GM18861 (cell line): ENCODE measurements around the gene CCSER2.
"Not testable (repeated sequence)": the region's sequence is repeated elsewhere in the genome, so short reads cannot be mapped to it uniquely, and the experiment has no call there.

Source experiments
- ATAC-seq: cut with Tn5 transposase; IDR thresholded peaks from one replicate; pipeline ENCODE4 v1.9.1; 2021; ENCODE audit not compliant: unreplicated experiment

The CCSER2 gene

GRCh38 chr10:84312816-84313215, 15.6 kb upstream of the CCSER2 start:
- no peak for ATAC-seq

- ATAC-seq: no peak
These were observed 14.1 kb upstream of the CCSER2 start for GRCh38 chr10:84314275-84314674.

DNA sequence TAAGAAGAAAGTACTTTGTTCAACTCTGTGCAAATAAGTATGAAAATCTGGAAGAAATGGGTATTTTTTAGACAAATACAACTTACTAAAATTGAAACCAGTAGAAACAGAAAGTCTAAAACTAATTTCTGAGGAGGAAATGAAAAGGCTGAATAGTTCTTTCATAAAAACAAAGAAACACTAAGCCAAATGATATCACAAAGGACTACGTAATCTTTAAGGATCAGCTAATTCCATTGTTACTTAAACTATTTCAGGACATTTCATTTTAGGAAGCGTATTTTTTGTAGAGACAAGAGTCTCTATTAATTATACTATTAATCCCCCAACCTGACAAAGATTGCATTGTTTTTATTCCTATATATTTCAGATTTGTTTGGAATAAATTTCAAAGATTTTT, 11.2 kb upstream of the CCSER2 start:
- ATAC-seq: no peak

GRCh38 chr10:84321902-84322301, 6.5 kb upstream of the CCSER2 start:
- no peak for ATAC-seq

DNA sequence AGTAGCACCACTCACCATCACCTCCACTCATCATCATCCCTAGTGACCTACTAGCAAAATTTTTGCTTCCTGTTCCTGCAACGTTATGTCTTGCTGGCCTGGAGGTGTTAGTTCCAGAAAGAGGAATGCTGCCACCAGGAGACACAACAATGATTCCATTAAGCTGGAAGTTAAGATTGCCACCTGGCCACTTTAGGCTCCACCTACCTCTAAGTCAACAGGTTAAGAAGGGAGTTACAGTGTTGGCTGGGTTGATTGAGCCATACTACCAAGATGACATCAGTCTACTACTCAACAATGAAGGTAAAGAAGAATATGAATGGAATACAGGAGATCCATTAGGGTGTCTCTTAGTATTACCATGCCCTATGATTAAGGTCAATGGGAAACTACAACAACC, 4.8 kb upstream of the CCSER2 start:
- not testable (repeated sequence) for ATAC-seq

- not testable (repeated sequence) for ATAC-seq
These were observed 1.4 kb upstream of the CCSER2 start for GRCh38 chr10:84326995-84327394.

GRCh38 chr10:84329196-84329611, 815 bp downstream of the CCSER2 start:
- no peak for ATAC-seq

DNA sequence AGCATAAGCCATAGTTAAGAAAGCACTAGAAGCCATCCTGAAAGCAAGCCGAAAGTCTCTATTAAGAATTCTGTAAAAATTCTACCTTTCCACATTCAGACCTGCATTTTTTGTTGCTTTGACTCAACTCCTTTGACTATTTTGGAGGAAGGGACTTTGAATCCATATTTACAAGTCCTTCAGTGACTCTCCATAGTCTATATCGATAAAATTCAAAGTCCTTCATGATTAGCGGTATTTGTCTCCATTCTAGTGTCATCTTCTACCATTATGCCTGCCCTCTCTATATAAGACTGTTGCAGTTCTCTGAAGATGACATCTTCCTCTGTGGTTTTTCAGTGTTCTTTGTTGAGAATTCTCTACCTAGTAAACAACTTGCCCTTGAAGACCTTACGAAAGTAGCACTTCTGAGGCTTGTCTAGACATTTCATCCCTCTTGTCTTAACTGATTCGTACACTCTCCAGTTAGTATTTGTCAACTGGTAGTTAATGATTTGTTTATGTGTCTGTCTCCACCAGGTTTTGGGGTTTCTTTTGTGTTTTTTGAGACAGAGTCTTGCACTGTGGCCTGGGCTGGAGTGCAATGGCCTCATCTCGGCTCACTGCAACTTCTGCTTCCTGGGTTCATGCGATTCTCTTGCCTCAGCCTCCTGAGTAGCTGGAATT, 1.7 kb downstream of the CCSER2 start:
- ATAC-seq: peak; percentile 83

DNA sequence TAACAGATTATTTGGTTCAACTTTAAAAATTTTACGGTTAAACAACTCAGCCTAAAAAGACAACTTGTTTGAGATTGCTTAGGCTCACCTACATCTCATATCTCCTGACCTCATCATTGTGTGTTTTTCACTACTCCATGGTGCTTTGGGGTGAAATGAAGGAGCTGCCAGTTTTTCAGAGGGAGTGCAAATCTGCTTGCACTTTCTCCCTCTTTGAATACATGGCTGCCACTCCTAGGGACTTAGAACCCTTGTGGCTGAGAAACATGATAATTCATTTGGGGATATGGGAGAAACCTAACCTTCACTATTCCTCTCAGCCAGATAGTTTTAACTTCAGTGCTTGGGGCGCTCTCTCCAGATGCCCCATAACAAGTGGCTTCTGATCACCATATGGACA, 2.7 kb downstream of the CCSER2 start:
- no peak for ATAC-seq

DNA sequence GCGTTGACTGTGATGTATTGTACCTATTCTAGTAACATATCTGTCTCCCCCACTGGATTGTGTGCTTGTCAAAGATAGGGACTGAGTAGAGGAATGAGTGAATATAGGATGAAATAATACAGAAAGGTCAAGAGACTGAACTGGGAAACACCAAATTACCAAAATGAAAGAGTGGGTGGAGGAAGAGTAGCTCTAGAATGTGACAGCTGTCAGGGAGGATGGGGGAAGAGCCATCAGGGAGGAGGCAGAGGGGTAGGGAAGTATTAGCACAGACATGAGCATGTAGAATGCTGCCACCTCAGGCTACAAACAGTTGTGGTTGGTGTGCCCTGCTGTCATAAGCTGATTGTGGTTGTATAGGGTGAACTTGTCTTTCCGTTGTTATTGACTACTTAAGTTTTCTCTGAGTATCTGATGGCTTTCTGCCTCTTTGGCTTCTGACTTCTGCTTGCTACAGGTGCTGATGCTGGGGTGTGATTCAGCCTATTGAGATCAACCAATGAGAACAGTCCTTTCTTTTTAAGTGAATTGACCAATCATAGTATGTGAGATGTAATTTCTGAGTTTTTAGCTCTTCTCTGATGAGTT, 5.6 kb downstream of the CCSER2 start:
- ATAC-seq: peak; percentile 31

- no peak for ATAC-seq
These were observed 6.4 kb downstream of the CCSER2 start for GRCh38 chr10:84334811-84335210.

DNA sequence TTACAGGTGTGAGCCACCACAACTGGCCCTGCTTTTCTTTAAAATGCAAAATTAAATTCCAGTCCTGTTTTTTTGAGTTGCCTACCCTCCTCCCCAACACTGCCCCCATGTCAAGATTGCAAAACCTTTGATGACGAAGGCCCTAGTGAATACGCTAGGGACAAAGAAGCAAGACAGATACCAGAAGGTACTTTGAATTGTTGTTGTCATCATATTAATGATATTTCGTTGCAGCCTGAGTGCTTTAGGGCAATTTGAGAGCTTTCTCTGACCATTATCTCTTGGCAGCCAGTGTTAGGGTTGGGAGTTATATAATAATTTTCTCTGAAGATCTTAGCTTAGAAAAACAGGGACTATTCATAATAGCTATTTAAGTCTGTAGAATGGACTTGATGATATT, 7.1 kb downstream of the CCSER2 start:
- no peak for ATAC-seq

DNA sequence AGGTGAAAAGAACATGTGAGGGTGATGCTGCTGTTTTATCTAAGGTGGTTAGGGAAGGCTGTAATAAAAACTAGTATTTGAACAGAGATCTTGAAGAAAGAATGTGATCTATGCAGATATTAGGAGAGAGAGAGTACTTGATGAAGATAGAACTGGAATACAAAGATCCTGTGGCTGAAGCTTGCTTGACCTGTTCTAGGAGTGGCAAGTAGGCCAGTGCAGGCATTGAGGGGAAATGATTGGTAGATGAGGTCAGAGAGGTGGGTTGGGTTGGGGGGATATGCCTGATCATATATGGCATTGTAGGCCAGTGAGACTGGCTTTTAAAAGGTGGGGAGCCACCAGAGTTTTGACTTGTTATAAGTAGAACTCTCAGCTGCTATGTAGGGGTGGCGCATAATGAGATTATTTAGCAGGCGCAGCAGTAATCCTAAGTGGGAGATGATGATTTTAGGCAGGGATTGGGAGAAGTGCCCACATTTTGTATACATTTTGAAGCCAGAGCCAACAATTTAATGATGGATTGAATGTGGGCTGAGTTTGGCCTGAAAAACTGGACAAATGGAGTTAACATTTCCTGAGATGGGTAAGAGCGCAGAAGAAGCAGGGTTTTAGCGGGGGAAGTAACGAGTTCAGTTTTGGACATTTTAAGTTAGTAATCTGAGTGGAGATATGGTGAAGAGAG, 8.2 kb downstream of the CCSER2 start:
- ATAC-seq: no peak

DNA sequence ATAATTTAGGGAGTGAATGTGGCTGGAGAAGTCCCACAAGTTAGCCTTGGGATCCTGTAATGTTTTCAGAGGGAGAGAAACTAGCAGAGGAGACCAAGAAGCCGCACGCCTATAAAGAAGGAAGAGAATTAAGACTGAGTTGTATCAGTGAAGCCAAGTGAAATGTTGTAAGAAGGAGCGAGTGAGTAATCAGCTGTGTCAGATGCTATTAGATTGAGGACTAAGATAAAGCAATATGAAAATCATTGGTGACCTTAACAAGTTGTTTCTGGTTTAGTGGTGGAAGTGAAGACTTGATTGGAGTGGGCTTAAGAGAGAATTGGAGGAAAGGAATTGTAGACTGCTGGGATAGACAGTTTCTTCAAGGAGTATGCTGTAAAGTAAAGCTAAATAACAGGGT, 8.8 kb downstream of the CCSER2 start:
- ATAC-seq: no peak

GRCh38 chr10:84339025-84339424, 10.6 kb downstream of the CCSER2 start:
- no peak for ATAC-seq

DNA sequence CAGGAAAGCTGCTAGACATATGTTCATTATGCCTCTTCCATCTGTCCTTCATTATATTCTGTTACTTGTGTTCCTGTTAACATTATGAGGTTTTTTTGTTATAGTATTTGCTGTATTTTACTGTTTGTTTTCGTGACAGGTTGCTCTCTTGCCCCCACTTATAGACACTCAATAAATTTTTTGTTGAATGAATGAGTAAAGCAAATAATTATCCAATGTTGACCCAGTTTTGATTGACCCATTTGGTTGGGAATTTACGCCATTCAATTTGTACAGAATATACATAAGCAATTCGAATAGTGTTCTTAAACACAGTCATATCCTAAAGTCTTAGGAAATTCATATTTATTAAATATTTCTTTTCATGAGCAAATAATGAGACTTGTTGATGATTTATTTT, 11.8 kb downstream of the CCSER2 start:
- ATAC-seq: no peak

DNA sequence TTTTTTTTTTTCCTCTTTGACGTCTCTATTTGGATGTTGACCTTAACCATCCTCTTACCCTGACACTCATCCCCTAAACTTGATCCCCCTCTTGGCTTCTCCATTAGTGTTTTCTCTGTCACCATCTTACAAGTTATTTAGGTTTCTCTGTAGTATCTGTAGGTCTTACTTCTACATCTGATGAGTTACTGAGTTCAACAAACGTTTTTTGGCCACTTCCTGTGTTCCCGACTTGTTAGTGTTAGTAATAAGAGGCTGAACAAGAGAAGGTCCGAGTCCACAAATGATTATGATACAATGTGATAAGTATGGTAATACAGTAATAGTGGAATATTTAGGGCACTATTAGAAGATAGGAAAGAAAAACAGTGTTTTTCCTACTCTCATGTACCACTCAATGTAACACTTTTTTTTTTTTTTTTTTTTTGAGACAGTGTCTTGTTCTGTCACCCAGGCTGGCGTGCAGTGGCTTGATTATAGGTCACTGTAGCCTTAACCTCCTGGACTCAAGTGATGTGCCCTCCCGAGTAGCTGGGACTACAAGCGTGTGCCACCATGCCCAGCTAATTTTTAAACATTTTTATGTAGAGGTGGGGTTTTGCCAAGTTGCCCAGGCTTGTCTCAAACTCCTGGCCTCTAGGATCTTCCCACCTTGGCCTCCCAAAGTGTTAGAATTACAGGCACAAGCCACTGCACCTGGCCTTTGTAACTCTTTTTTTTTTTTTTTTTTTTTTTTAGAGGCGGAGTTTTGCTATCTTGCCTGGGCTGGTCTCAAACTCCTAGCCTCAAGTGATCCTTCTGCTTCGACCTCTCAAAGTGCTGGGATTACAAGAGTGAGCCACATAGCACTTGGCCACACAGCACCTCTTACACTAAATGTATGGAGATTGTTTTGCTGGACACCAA, 12.5 kb downstream of the CCSER2 start:
- no peak for ATAC-seq

GRCh38 chr10:84341538-84341856, 13.1 kb downstream of the CCSER2 start:
- ATAC-seq: no peak

GRCh38 chr10:84341983-84342382, 13.6 kb downstream of the CCSER2 start:
- ATAC-seq: no peak

DNA sequence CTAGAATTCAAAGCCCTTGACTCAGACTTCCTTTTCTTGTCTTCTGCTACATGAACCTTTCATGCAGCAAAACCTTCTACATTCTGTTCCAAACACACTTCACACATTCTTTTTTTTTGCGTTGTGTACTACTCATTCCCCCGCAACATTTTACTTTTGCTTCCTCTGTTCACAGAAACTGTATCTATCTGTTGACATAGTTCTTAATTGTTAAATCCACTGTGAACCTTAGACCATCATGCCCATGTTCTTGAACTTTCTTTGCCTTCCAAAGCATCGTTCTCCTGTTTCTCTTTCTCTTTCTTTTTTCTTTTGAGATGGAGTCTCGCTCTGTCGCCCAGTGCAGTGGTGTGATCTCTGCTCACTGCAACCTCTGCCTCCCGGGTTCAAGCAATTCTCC, 14.2 kb downstream of the CCSER2 start:
- ATAC-seq: no peak

- no peak for ATAC-seq
These were observed 15.4 kb downstream of the CCSER2 start for GRCh38 chr10:84343831-84344230.

DNA sequence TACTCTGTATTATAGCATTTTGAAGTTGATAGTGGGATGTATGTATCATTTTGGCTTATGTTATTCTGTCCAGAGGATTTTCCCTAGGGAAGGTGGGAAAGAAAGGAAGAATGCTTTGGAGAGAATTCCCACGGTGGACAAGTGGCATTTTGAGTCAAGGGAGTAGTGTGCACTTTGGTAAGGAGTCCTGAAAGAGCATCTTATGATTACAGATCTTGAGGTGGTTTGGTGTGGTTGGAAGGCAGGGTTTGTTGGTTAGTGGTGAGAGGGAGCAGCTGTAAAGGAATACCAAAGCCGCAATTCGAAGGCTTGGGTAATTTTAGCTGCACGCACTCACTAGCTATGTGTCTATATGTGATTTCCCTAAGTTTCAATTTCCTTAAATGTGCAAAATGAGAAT, 16.1 kb downstream of the CCSER2 start:
- ATAC-seq: no peak
